Measurements from ENCODE around the gene ABCA10.

The ABCA10 gene

DNA sequence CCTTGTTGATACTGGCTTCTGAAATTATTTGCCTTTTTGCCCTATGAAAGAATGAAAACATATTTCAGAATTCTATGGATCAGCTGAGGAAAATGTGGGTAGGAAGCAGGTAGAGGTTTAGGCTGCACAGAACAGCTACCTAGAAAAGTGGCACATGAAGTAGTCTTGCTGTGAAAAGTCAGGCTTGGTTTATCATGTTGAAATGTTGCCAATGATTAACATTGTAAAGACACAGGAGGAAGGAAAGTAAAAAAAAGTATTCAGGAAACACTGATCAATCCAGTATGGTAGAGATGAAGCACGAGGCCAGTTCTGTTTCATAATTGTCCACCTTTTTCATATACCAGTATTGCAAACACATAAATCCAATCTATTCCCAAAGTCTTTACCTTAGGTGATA lies 116.8 kb downstream of the ABCA10 start:
- TF ChIP-seq CTCF (IDR thresholded peaks at IDR 0.05; ENCODE audit: low read depth, low read length, missing control alignments) = no peak
- H3K4me3 ChIP-seq (ENCODE audit: low read depth, low read length) = no peak overlapping the region
- in situ Hi-C loops (cut with HindIII; ENCODE audit: low sequenced_read_pairs) = no loop called here
- DNase-seq (ENCODE audit: low read depth) = no peak

DNA sequence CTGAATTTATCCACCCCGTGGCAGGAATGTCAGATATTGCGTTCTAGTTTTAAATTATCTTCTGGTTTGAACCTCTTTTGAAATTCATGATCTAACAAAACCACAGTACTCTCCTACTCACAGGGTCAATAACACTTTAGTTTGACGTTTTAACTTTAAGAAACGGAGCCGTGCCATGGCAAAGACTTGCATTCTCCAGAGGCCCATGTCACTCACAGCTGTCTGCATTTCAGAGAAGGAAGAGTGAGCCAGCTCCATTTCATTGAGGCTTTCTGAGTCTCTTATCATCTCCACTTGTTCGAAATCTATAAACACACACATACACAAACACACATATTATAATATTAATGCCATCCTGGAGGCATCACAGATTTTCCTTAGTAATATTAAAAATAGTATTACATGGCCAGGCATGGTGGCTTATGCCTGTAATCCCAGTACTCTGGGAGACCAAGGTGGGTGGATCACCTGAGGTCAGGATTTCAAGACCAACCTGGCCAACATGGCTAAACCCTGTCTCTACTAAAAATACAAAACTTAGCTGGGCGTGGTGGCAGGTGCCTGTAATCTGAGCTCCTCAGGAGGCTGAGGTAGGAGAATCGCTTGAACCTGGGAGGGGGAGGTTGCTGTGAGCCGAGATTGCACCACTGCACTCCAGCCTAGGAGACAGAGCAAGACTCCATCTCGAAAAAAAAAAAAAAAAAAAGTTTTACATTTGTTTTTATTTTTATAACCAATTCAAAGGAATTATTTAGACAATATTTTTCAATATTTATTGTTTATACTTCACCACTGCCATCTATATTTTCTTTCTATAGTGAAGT lies 122.5 kb downstream of the ABCA10 start:
- no peak for TF ChIP-seq CTCF (IDR thresholded peaks at IDR 0.05; ENCODE audit: low read depth, low read length, missing control alignments)
- in situ Hi-C loops (cut with HindIII; ENCODE audit: low sequenced_read_pairs) = no loop called here
- no peak for DNase-seq (ENCODE audit: low read depth)

DNA sequence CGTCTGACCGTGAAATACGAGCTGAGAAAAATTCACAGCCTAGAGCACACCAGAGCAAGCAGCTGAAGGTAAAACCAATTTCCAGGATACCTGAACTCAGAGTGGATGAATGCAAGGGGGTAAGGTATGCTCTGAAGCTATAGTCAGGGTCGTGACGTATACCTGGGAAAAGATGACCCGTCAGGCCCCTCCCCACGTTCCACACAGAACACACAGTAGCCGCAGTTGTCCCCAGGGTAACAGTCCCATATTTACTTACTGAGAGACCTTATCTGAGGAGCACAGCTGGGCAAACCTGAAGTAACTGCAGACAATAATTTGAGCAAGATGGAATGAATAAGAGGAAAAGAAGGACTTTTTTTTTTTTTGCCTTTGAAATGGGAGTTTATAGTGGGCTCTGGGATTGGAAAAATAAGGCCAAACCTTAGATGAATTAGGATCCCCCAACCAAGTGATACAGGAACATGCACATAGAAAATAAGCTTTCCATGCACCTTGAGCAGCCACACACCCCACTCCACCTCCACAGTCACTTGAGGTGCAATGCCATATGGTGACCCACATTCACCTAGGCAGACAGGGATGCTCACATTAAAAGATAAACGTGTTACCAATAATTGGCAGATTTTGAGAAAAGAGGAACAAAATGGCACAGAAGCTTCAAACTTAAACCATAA lies 124.9 kb downstream of the ABCA10 start:
- H3K4me3 ChIP-seq (ENCODE audit: low read depth, low read length) = no peak overlapping the region
- in situ Hi-C loops (cut with HindIII; ENCODE audit: low sequenced_read_pairs) = no loop called here
- DNase-seq (ENCODE audit: low read depth) = no peak
- TF ChIP-seq CTCF (IDR thresholded peaks at IDR 0.05; ENCODE audit: low read depth, low read length, missing control alignments) = no peak

More for the DNA sequence above, 122.5 kb downstream of the ABCA10 start:
- no peak overlapping the region for H3K4me3 ChIP-seq (ENCODE audit: low read depth, low read length)

DNA sequence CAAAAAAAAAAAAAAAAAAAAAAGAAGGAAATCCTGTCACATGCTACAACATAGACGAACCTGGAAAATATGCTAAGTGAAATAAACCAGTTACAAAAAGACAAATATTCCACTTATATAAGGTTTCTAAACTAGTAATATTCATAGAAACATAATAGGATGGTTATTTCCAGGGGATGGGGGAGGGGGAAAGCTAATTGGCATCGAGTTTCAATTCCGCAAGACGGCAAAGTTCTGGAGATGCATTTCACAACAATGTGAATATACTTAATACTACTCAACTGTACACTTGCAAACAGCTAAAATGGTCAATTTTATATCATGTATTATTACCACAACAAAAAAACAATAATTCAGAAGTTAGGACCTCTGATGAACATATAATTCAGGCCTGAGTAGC lies 130.0 kb downstream of the ABCA10 start:
- in situ Hi-C loops (cut with HindIII; ENCODE audit: low sequenced_read_pairs) = no loop called here
- DNase-seq (ENCODE audit: low read depth) = no peak
- no peak overlapping the region for H3K4me3 ChIP-seq (ENCODE audit: low read depth, low read length)
- TF ChIP-seq CTCF (IDR thresholded peaks at IDR 0.05; ENCODE audit: low read depth, low read length, missing control alignments) = no peak
